Sigmoid colon (tissue), 4 donors: Measurements from ENCODE around the gene IHH.

ENCODE experiments used
- POLR2A ChIP-seq, 2 donors: fragments of 450-650 bp; IDR thresholded peaks; one replicate each; pipeline ENCODE4 v1.6.1; 2016; ENCODE audit warnings: antibody characterized with exemption in 2 of 2, mild to moderate bottlenecking in 2 of 2, moderate library complexity in 2 of 2
- POLR2AphosphoS5 ChIP-seq, 4 donors: sonication (generic); formaldehyde crosslinking; IDR thresholded peaks; one replicate each; pipeline ENCODE4 v1.6.1; 2017; ENCODE audit warnings: antibody characterized with exemption in 4 of 4
- TF ChIP-seq, protein P1 (sequence below), 4 experiments: fragments of 450-650 bp in 3 of 4; fragments of 200-600 bp in 1 of 4; IDR thresholded peaks; one replicate each; pipeline ENCODE4 v1.5.1; 2016 to 2019; ENCODE audit warnings: antibody characterized with exemption in 4 of 4, mild to moderate bottlenecking in 3 of 4, moderate library complexity in 2 of 4

DNA sequence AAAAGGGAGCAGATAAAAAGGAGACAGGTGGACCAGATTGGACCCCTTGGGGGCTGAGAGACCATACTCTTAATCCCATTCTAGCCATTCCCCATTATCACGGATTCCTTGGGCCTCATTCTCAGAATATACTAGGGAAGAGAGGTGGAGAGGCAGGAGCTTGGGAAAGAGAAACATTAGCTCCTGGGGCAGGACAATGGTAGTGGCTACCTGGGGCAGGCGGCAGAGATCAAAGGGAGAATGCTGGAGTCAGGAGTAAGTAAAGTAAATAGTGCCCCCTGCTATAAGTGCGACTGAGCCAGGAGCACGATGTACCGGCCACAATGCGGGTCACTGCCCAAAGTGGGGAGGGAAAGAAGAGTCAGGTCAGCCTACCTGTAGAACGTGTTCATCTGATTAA lies 20.4 kb upstream of the IHH start:
- TF ChIP-seq, protein P1, sequence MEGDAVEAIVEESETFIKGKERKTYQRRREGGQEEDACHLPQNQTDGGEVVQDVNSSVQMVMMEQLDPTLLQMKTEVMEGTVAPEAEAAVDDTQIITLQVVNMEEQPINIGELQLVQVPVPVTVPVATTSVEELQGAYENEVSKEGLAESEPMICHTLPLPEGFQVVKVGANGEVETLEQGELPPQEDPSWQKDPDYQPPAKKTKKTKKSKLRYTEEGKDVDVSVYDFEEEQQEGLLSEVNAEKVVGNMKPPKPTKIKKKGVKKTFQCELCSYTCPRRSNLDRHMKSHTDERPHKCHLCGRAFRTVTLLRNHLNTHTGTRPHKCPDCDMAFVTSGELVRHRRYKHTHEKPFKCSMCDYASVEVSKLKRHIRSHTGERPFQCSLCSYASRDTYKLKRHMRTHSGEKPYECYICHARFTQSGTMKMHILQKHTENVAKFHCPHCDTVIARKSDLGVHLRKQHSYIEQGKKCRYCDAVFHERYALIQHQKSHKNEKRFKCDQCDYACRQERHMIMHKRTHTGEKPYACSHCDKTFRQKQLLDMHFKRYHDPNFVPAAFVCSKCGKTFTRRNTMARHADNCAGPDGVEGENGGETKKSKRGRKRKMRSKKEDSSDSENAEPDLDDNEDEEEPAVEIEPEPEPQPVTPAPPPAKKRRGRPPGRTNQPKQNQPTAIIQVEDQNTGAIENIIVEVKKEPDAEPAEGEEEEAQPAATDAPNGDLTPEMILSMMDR (IDR thresholded peaks at IDR 0.05), result no peak
- TF ChIP-seq POLR2AphosphoS5 (IDR thresholded peaks at IDR 0.05), result no peak
- no peak for TF ChIP-seq POLR2A (IDR thresholded peaks at IDR 0.05)
